GM12878 (cell line): ENCODE results near the gene EIF2B1. TPM values are rescaled to one million over a fixed set of nuclear protein-coding genes. Genes with fewer than 3 reads are reported as not detected.

ENCODE experiments used
- ATAC-seq: fragments of 200-7000 bp; cut with Tn5 transposase; 3 replicates; pipeline ENCODE4 v1.9.1; 2020; ENCODE audit warnings: mild to moderate bottlenecking, moderate library complexity
- BruUV-seq: library from RNA; stranded (reverse); fragments of 400-500 nt; replicated peaks from 2 replicates; lab custom pipeline; 2021; lab: Mats Ljungman, UMichigan
- CTCF ChIA-PET: fragments of 300-600 bp; sonication (Branson Sonifier 250); formaldehyde crosslinking; extraction: SDS; loops from one replicate; lab custom pipeline; 2021; ENCODE audit warnings: inconsistent platforms; lab: Yijun Ruan, JAX
- POLR2A ChIA-PET: fragments of 350-600 bp; formaldehyde crosslinking; extraction: SDS; loops from one replicate; lab custom pipeline; 2021; ENCODE audit warnings: inconsistent platforms; lab: Charles Lee
- RAD21 ChIA-PET: fragments of 300-600 bp; sonication (Branson Sonifier 250); formaldehyde crosslinking; loops from one replicate; lab custom pipeline; 2023; ENCODE audit warnings: antibody characterized with exemption; ENCODE audit not compliant: unreplicated experiment; lab: Charles Lee
- SMC1A ChIA-PET: fragments of 300-600 bp; sonication (Branson Sonifier 250); formaldehyde crosslinking; loops from one replicate; lab custom pipeline; 2023; ENCODE audit not compliant: unreplicated experiment, uncharacterized antibody; lab: Charles Lee
- DNase-seq: peaks from one replicate; pipeline ENCODE4 v3.0.0-alpha.2; 2011; ENCODE audit warnings: low read depth, low spot score
- FAIRE-seq: peaks from 3 replicates; lab custom pipeline; 2011; peaks lifted over from hg19 to GRCh38; lab: Jason Lieb, UNC
- H2AFZ ChIP-seq: 2 replicates; pipeline ENCODE4 v1.6.0; 2011; ENCODE audit warnings: low read depth, low read length, control low read depth; ENCODE audit not compliant: control insufficient read depth
- H3K27ac ChIP-seq: 2 replicates; pipeline ENCODE4 v1.5.1; 2011; ENCODE audit warnings: control low read depth; ENCODE audit not compliant: control insufficient read depth, insufficient read depth
- H3K27me3 ChIP-seq, 2 experiments: replicated peaks in 1 of 2; 2 replicates each; pipeline versions ENCODE4 v1.6.0 to v1.6.1; 2011; ENCODE audit warnings: low read length in 1 of 2; ENCODE audit not compliant: control insufficient read depth in 2 of 2, insufficient read depth in 2 of 2
- H3K36me3 ChIP-seq, 2 experiments: 2 replicates each; pipeline ENCODE4 v1.5.1; 2011; ENCODE audit warnings: low read length in 1 of 2; ENCODE audit not compliant: control insufficient read depth in 2 of 2, insufficient read depth in 2 of 2
- H3K4me1 ChIP-seq: 2 replicates; pipeline ENCODE4 v1.6.1; 2011; ENCODE audit warnings: mild to moderate bottlenecking, low read length, moderate library complexity, mixed read lengths; ENCODE audit not compliant: control insufficient read depth, insufficient read depth
- H3K4me2 ChIP-seq: 2 replicates; pipeline ENCODE4 v1.6.0; 2011; ENCODE audit warnings: control low read depth; ENCODE audit not compliant: control insufficient read depth, insufficient read depth
- H3K4me3 ChIP-seq: fragments of 200-600 bp; sonication (generic); 2 replicates; pipeline ENCODE4 v1.5.1; 2016
- H3K79me2 ChIP-seq: 2 replicates; pipeline ENCODE4 v1.6.0; 2011; ENCODE audit warnings: low read length; ENCODE audit not compliant: control insufficient read depth, insufficient read depth
- H3K9ac ChIP-seq: 2 replicates; pipeline ENCODE4 v1.8.0; 2011; ENCODE audit warnings: low read length, control low read depth, mixed read lengths; ENCODE audit not compliant: control insufficient read depth, insufficient read depth
- H3K9me3 ChIP-seq: replicated peaks from 3 replicates; pipeline ENCODE4 v1.5.1; 2011; ENCODE audit warnings: mild to moderate bottlenecking, low read length; ENCODE audit not compliant: control insufficient read depth, insufficient read depth
- H4K20me1 ChIP-seq: 2 replicates; pipeline ENCODE4 v1.6.0; 2011; ENCODE audit not compliant: control insufficient read depth, insufficient read depth
- ATF2 ChIP-seq: IDR thresholded peaks from 2 replicates; pipeline ENCODE4 v1.6.1; 2012; ENCODE audit warnings: low read length, inconsistent platforms
- CREM ChIP-seq: IDR thresholded peaks from 2 replicates; pipeline ENCODE4 v1.6.1; 2014; ENCODE audit warnings: antibody characterized with exemption, low read depth
- EED ChIP-seq: sonication (generic); IDR thresholded peaks from 2 replicates; pipeline ENCODE4 v1.6.1; 2016; ENCODE audit warnings: antibody characterized with exemption, low read depth
- IKZF2 ChIP-seq, 2 experiments: fragments of 450-650 bp; IDR thresholded peaks; 2 replicates each; pipeline ENCODE4 v1.6.1; 2017; ENCODE audit warnings: mild to moderate bottlenecking in 2 of 2, moderate library complexity in 2 of 2
- JUNB ChIP-seq: IDR thresholded peaks from 2 replicates; pipeline ENCODE4 v1.6.1; 2016; ENCODE audit warnings: antibody characterized with exemption, mild to moderate bottlenecking
- MEF2A ChIP-seq: IDR thresholded peaks from 2 replicates; pipeline ENCODE4 v1.6.1; 2011; ENCODE audit warnings: low read depth, mild to moderate bottlenecking, low read length, moderate library complexity; ENCODE audit not compliant: insufficient read depth
- MYC ChIP-seq: IDR thresholded peaks from 2 replicates; pipeline ENCODE4 v1.6.1; 2011; ENCODE audit warnings: mild to moderate bottlenecking, low read length, moderate library complexity, inconsistent platforms; ENCODE audit not compliant: insufficient read depth, insufficient replicate concordance, insufficient read length, severe bottlenecking
- NFIC ChIP-seq: IDR thresholded peaks from 2 replicates; pipeline ENCODE4 v1.6.1; 2012; ENCODE audit warnings: low read depth, mild to moderate bottlenecking, inconsistent platforms, low read length, moderate library complexity
- PKNOX1 ChIP-seq: fragments of 450-650 bp; IDR thresholded peaks from 2 replicates; pipeline ENCODE4 v1.6.1; 2016; ENCODE audit warnings: mild to moderate bottlenecking
- RELA ChIP-seq: fragments of 450-650 bp; IDR thresholded peaks from 2 replicates; pipeline ENCODE4 v1.8.0; 2014; ENCODE audit warnings: borderline replicate concordance; ENCODE audit not compliant: partially characterized antibody
- RUNX3 ChIP-seq: IDR thresholded peaks from 2 replicates; pipeline ENCODE4 v1.6.1; 2012; ENCODE audit warnings: low read length, inconsistent platforms
- SIN3A ChIP-seq: IDR thresholded peaks from 2 replicates; pipeline ENCODE4 v1.6.1; 2012; ENCODE audit warnings: low read depth, low read length, improper control_type of control experiment
- SRF ChIP-seq, 2 experiments: IDR thresholded peaks; 2 replicates each; pipeline ENCODE4 v1.6.1; 2011; ENCODE audit warnings: low read depth in 2 of 2, low read length in 2 of 2, mild to moderate bottlenecking in 1 of 2, moderate library complexity in 1 of 2
- SUZ12 ChIP-seq: fragments of 200-600 bp; sonication (generic); IDR thresholded peaks from one replicate; pipeline ENCODE4 v1.6.1; 2018; ENCODE audit warnings: antibody characterized with exemption, mild to moderate bottlenecking; ENCODE audit not compliant: unreplicated experiment
- TBL1XR1 ChIP-seq: IDR thresholded peaks from 2 replicates; pipeline ENCODE4 v1.6.1; 2012; ENCODE audit warnings: low read depth, low read length, improper control_type of control experiment
- YY1 ChIP-seq: IDR thresholded peaks from 2 replicates; pipeline ENCODE4 v1.6.1; 2011; ENCODE audit warnings: low read depth, mild to moderate bottlenecking, low read length
- ZNF592 ChIP-seq: fragments of 450-650 bp; IDR thresholded peaks from 2 replicates; pipeline ENCODE4 v1.6.1; 2017; ENCODE audit warnings: mild to moderate bottlenecking, moderate library complexity
- WGBS: methylation state at CpG from one replicate; pipeline ENCODE4 v1.1.6; 2016; ENCODE audit warnings: low lambda C conversion rate; ENCODE audit not compliant: insufficient replicate concordance, insufficient coverage; ENCODE audit errors: missing lambda C conversion rate; 5-methylcytosine and 5-hydroxymethylcytosine counted together
- in situ Hi-C: fragments of 300-500 bp; cut with MboI; formaldehyde crosslinking; loops from 9 replicates; pipeline ENCODE4 v1.14.3; 2018; ENCODE audit warnings: mixed read lengths
- intact Hi-C: fragments of 100-400 bp; cut with micrococcal nuclease; formaldehyde crosslinking; loops from one replicate; pipeline ENCODE4 v1.14.2; 2022; ENCODE audit not compliant: unreplicated experiment
- polyA plus RNA-seq, 11 experiments: library from polyadenylated mRNA; depleted of rRNA in 4 of 11; unstranded in 6 of 11; stranded (reverse) in 5 of 11; fragments of >200 nt; fragmentation: Nextera tagmentation in 4 of 11; fragmentation: Illumina TruSeq in 1 of 11; extraction: Ambion mirVana in 4 of 11; extraction: Trizol in 1 of 11; gene quantifications; 1 replicate in 1 of 11; 2 replicates in 10 of 11; pipeline versions ENCODE4 v1.2.1 to v1.2.3, GENCODE V29; 2011 to 2016; ENCODE audit warnings: inconsistent platforms in 2 of 11, missing spikeins in 2 of 11, low read depth in 1 of 11
- total RNA-seq, 4 experiments: library from RNA; depleted of rRNA in 3 of 4; stranded (reverse); fragments of >200 nt in 3 of 4; fragmentation: Illumina TruSeq in 1 of 4; extraction: Trizol in 1 of 4; gene quantifications; 2 replicates each; pipeline versions ENCODE4 v1.2.1 to v1.2.3, GENCODE V29; 2013 to 2021

EIF2B1 gene
- total and polyA plus RNA-seq, 10 of the 15 experiments (the other 5 are each of a cell fraction or from before 2014, with no cell fraction given) = 17.6 to 131 (median 49.1) TPM

GRCh38 chr12:123659996-123660727 lies 26.7 kb upstream of the EIF2B1 start:
- H3K4me2 ChIP-seq = peak overlapping the region; percentile 7; the same call in 1 of the 2 replicates
- peak; percentile 81 for TF ChIP-seq NFIC
- peak; percentile 72 for TF ChIP-seq ATF2
- no peak for TF ChIP-seq SRF (IDR thresholded peaks at IDR 0.05; ENCODE audit: low read depth in 2 of 2, low read length in 2 of 2)
- no peak for TF ChIP-seq TBL1XR1
- TF ChIP-seq SUZ12 = no peak
- TF ChIP-seq IKZF2 (IDR thresholded peaks at IDR 0.05) = peak; percentile 23 to 28; a peak in 2 of 4 replicates
- TF ChIP-seq PKNOX1 = peak; percentile 74
- TF ChIP-seq EED = peak; percentile 58; the same call in 1 of the 2 replicates
- no peak for TF ChIP-seq ZNF592
- no peak for TF ChIP-seq MYC
- peak; percentile 78 for TF ChIP-seq JUNB
- no peak for TF ChIP-seq RELA
- TF ChIP-seq RUNX3 = peak; percentile 84
- 0 out of 2 replicates have a peak, but pooled peaks have one; percentile 17 for TF ChIP-seq CREM
- no peak for TF ChIP-seq SIN3A
- no peak for TF ChIP-seq YY1
- TF ChIP-seq MEF2A = peak; percentile 77

More at GRCh38 chr12:123659996-123660727, 26.7 kb upstream of the EIF2B1 start:
- ChIA-PET CTCF (interaction anchor here (1.0 to 1.1 kb wide), 2 partner anchors 13 to 422 kb away, joined by 3 read pairs; no protein-coding TSS in a partner anchor), RAD21 (interaction anchor here (4.0 kb wide), 1 partner anchor 53 kb away, joined by 26 read pairs; the partner anchor contains the start of gene ATP6V0A2), SMC1A (interaction anchor here (0.9 to 4.9 kb wide), 7 partner anchors 12 to 53 kb away, joined by 3 to 32 read pairs (median 4); partner anchors contain the start of gene ATP6V0A2), POLR2A (interaction anchor here (1.2 to 6.8 kb wide), 3 partner anchors 10 to 53 kb away, joined by 3 to 56 read pairs (median 5); partner anchors contain the start of genes ATP6V0A2 and TCTN2)
- ATAC-seq (peak; percentile 29), FAIRE-seq (peak; percentile 27), DNase-seq (no peak)
- Histone ChIP-seq H4K20me1 (no peaks in the 10 kb centered on the region), H2AFZ (peak overlapping the region; percentile 17; the same call in 1 of the 2 replicates), H3K79me2 (no peaks in the 10 kb centered on the region), H3K27me3 (no peaks in the 10 kb centered on the region), H3K9ac (peak overlapping the region; percentile 16; the same call in 1 of the 2 replicates), H3K4me3 (no peak overlapping the region), H3K9me3 (no peaks in the 10 kb centered on the region), H3K27ac (peak overlapping the region; percentile 63), H3K4me1 (peaks cover 37% of the 10 kb centered on the region), H3K36me3 (peaks cover 5 to 11% of the 10 kb centered on the region in 2 experiments; a peak in 3 of 4 replicates)
- in situ Hi-C loops (no loop called here), intact Hi-C loops (loop anchor here (5.0 kb wide), 1 partner anchor 52 kb away; the partner anchor contains the start of gene ATP6V0A2)
- WGBS = 33% methylated on average over 5 of the region's 5 CpGs
- BruUV-seq = no TSS peak
